Liver (tissue), 3 donors: ENCODE measurements around the gene FBXO3.

Experiments
- GABPA ChIP-seq, 2 donors: IDR thresholded peaks in 1 of 2; conservative IDR thresholded peaks in 1 of 2; 2 replicates each; pipeline ENCODE4 v1.6.1; 2016; ENCODE audit warnings: antibody characterized with exemption in 2 of 2, mild to moderate bottlenecking in 1 of 2, moderate library complexity in 1 of 2
- RAD21 ChIP-seq, 2 donors: IDR thresholded peaks; 2 replicates each; pipeline ENCODE4 v1.6.1; 2016; ENCODE audit warnings: antibody characterized with exemption in 2 of 2, mild to moderate bottlenecking in 2 of 2
- RXRA ChIP-seq, 2 donors: IDR thresholded peaks; 2 replicates each; pipeline ENCODE4 v1.6.1; 2017 to 2018; ENCODE audit warnings: antibody characterized with exemption in 2 of 2, mild to moderate bottlenecking in 1 of 2
- SP1 ChIP-seq: IDR thresholded peaks from 2 replicates; pipeline ENCODE4 v1.6.1; 2018; ENCODE audit warnings: antibody characterized with exemption, mild to moderate bottlenecking
- TAF1 ChIP-seq: conservative IDR thresholded peaks from 2 replicates; pipeline ENCODE4 v1.6.1; 2016; ENCODE audit warnings: antibody characterized with exemption, mild to moderate bottlenecking
- YY1 ChIP-seq: IDR thresholded peaks from 2 replicates; pipeline ENCODE4 v1.6.1; 2016; ENCODE audit warnings: antibody characterized with exemption, mild to moderate bottlenecking
- TF ChIP-seq, protein P1 (sequence below): fragments of 150-350 bp; IDR thresholded peaks from 2 replicates; pipeline ENCODE4 v1.5.1; 2017; ENCODE audit warnings: improper control_type of control experiment, low read depth, low read length; ENCODE audit not compliant: missing input control
- TF ChIP-seq, protein P2 (sequence below): IDR thresholded peaks from 2 replicates; pipeline ENCODE4 v1.6.1; 2016; ENCODE audit warnings: antibody characterized with exemption, mild to moderate bottlenecking
- TF ChIP-seq, protein P3 (sequence below): IDR thresholded peaks from 2 replicates; pipeline ENCODE4 v1.6.1; 2016; ENCODE audit warnings: antibody characterized with exemption
- TF ChIP-seq, protein P4 (sequence below): IDR thresholded peaks from 2 replicates; pipeline ENCODE4 v1.6.1; 2016; ENCODE audit warnings: antibody characterized with exemption
- donor health status: healthy.
- donor health status: healthy.

DNA sequence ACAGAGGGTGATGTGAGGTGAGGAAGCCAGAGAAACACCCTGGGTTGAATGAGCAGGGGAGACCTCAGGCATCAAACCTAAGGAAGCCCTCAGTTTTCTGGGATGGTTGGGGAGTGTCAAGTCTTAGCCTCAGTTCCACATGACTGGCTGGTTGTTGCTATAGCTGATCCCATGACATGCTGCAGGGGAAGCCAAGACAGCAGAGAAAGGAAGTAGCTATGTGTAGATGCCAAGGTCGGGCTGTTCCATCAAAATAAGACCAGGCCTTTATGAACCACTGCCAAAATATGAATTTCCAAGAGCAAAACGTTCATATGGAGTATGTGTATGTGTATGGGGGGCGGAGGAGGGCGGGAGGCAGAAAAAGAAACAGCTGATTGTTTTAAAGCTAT lies 49.7 kb downstream of the FBXO3 start:
- TF ChIP-seq, protein P1, sequence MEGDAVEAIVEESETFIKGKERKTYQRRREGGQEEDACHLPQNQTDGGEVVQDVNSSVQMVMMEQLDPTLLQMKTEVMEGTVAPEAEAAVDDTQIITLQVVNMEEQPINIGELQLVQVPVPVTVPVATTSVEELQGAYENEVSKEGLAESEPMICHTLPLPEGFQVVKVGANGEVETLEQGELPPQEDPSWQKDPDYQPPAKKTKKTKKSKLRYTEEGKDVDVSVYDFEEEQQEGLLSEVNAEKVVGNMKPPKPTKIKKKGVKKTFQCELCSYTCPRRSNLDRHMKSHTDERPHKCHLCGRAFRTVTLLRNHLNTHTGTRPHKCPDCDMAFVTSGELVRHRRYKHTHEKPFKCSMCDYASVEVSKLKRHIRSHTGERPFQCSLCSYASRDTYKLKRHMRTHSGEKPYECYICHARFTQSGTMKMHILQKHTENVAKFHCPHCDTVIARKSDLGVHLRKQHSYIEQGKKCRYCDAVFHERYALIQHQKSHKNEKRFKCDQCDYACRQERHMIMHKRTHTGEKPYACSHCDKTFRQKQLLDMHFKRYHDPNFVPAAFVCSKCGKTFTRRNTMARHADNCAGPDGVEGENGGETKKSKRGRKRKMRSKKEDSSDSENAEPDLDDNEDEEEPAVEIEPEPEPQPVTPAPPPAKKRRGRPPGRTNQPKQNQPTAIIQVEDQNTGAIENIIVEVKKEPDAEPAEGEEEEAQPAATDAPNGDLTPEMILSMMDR, result no peak
- TF ChIP-seq, protein P2, sequence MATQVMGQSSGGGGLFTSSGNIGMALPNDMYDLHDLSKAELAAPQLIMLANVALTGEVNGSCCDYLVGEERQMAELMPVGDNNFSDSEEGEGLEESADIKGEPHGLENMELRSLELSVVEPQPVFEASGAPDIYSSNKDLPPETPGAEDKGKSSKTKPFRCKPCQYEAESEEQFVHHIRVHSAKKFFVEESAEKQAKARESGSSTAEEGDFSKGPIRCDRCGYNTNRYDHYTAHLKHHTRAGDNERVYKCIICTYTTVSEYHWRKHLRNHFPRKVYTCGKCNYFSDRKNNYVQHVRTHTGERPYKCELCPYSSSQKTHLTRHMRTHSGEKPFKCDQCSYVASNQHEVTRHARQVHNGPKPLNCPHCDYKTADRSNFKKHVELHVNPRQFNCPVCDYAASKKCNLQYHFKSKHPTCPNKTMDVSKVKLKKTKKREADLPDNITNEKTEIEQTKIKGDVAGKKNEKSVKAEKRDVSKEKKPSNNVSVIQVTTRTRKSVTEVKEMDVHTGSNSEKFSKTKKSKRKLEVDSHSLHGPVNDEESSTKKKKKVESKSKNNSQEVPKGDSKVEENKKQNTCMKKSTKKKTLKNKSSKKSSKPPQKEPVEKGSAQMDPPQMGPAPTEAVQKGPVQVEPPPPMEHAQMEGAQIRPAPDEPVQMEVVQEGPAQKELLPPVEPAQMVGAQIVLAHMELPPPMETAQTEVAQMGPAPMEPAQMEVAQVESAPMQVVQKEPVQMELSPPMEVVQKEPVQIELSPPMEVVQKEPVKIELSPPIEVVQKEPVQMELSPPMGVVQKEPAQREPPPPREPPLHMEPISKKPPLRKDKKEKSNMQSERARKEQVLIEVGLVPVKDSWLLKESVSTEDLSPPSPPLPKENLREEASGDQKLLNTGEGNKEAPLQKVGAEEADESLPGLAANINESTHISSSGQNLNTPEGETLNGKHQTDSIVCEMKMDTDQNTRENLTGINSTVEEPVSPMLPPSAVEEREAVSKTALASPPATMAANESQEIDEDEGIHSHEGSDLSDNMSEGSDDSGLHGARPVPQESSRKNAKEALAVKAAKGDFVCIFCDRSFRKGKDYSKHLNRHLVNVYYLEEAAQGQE, result no peak
- TF ChIP-seq YY1, result no peak
- TF ChIP-seq, protein P3, sequence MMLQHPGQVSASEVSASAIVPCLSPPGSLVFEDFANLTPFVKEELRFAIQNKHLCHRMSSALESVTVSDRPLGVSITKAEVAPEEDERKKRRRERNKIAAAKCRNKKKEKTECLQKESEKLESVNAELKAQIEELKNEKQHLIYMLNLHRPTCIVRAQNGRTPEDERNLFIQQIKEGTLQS, result no peak
- no peak for TF ChIP-seq RXRA (IDR thresholded peaks at IDR 0.05)
- TF ChIP-seq, protein P4, sequence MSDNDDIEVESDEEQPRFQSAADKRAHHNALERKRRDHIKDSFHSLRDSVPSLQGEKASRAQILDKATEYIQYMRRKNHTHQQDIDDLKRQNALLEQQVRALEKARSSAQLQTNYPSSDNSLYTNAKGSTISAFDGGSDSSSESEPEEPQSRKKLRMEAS, result no peak
- TF ChIP-seq SP1, result no peak
- TF ChIP-seq TAF1, result no peak
- TF ChIP-seq GABPA (IDR thresholded peaks at IDR 0.05 in 1 of 2, conservative IDR thresholded peaks at IDR 0.05 in 1 of 2), result no peak
- no peak for TF ChIP-seq RAD21 (IDR thresholded peaks at IDR 0.05)
